BLaER1 (cell line): Measurements from ENCODE around the gene HNRNPH3.

Source experiments
- H3K27ac ChIP-seq: shearing (Covaris generic); formaldehyde crosslinking; 2 replicates; pipeline ENCODE4 v1.8.1; 2022
- H3K27me3 ChIP-seq: shearing (Covaris generic); formaldehyde crosslinking; 2 replicates; pipeline ENCODE4 v1.8.1; 2022
- H3K36me3 ChIP-seq: shearing (Covaris generic); formaldehyde crosslinking; 2 replicates; pipeline ENCODE4 v1.8.1; 2022
- H3K4me1 ChIP-seq: shearing (Covaris generic); formaldehyde crosslinking; 2 replicates; pipeline ENCODE4 v1.8.1; 2022
- H3K4me2 ChIP-seq: shearing (Covaris generic); formaldehyde crosslinking; 2 replicates; pipeline ENCODE4 v1.8.1; 2022
- H3K4me3 ChIP-seq: shearing (Covaris generic); formaldehyde crosslinking; 2 replicates; pipeline ENCODE4 v1.8.1; 2022
- H3K9ac ChIP-seq: shearing (Covaris generic); formaldehyde crosslinking; 2 replicates; pipeline ENCODE4 v1.8.1; 2022
- H3K9me3 ChIP-seq: shearing (Covaris generic); formaldehyde crosslinking; 2 replicates; pipeline ENCODE4 v1.8.1; 2022
- H4K20me1 ChIP-seq: shearing (Covaris generic); formaldehyde crosslinking; 2 replicates; pipeline ENCODE4 v1.8.1; 2022
- Cebpa-rat ChIP-seq: shearing (Covaris generic); IDR thresholded peaks from 2 replicates; pipeline ENCODE4 v1.8.1; 2022

The HNRNPH3 gene

DNA sequence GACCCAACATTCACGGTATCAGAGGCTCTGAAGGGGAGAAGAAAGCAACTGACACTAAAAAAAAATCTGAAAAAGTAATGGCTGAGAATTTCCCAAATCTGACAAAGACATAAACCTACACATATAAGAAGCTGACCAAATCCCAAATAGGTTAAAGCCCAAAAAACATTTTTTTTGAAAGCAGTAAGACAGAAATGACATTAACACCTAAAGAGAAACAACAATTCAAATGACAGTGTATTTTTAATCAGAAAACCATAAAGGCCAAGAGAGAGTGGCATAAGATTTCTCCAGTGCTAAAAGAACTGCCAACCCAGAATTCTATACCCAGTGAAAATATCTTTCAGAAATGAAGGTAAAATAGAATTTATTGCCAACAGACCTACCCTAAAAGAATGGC, 39.7 kb downstream of the HNRNPH3 start:
- Histone ChIP-seq H3K9me3 (peaks cover 36% of the 10 kb centered on the region), H3K36me3 (peaks cover 77% of the 10 kb centered on the region), H3K4me3 (no peak overlapping the region), H4K20me1 (no peaks in the 10 kb centered on the region), H3K4me1 (no peaks in the 10 kb centered on the region), H3K27me3 (no peaks in the 10 kb centered on the region), H3K9ac (no peak overlapping the region), H3K4me2 (no peak overlapping the region), H3K27ac (no peak overlapping the region)
- no peak for TF ChIP-seq Cebpa-rat

DNA sequence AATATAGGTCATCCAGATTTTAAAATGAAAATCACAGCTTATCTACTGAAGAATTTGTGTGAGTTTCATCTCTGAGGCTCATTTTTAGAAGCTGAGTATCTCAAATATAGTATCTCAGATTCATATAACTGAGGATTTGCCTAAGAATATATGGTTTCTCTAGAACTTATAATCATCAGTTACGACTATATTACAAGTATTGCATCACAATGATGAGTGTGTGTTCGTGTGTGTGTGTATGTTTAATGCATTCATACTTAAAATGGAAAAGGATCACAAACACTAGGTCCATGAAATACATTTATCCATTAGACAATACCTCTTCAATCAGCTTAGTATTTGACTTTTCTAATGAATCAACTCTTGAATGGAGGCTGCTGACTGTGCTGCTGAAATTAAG, 53.9 kb downstream of the HNRNPH3 start:
- Histone ChIP-seq H3K4me2 (no peak overlapping the region), H3K9me3 (no peaks in the 10 kb centered on the region), H3K27me3 (no peaks in the 10 kb centered on the region), H3K36me3 (peaks cover 85% of the 10 kb centered on the region), H3K4me1 (no peaks in the 10 kb centered on the region), H3K9ac (no peak overlapping the region), H4K20me1 (no peaks in the 10 kb centered on the region), H3K27ac (no peak overlapping the region), H3K4me3 (no peak overlapping the region)
- TF ChIP-seq Cebpa-rat, result peak; percentile 19; the same call in 1 of the 2 replicates
